Measurements from ENCODE around the gene VPS4B. TPM values are rescaled to one million over a fixed set of nuclear protein-coding genes. Genes with fewer than 3 reads are reported as not detected.

The VPS4B gene
- total RNA-seq, 1 experiment from 2014 or later = 44.7 TPM

GRCh38 chr18:63395503-63395902 is 26.8 kb downstream of the VPS4B start:
- Histone ChIP-seq H3K4me3 (ENCODE audit: low read length) (no peak overlapping the region), H4K20me1 (ENCODE audit: low read length) (no peaks in the 10 kb centered on the region), H3K9me2 (replicated peaks; ENCODE audit: low read length) (no peaks in the 10 kb centered on the region), H3F3A (ENCODE audit: low read length, unreplicated experiment) (no peaks in the 10 kb centered on the region), H2AFZ (ENCODE audit: low read length) (no peak overlapping the region), H3K27me3 (ENCODE audit: low read length) (no peaks in the 10 kb centered on the region), H3K27ac (ENCODE audit: low read length) (no peak overlapping the region), H3K4me1 (ENCODE audit: insufficient read depth, low read length) (no peaks in the 10 kb centered on the region), H3K36me3 (ENCODE audit: low read depth, low read length) (peaks cover 47% of the 10 kb centered on the region), H3K9ac (ENCODE audit: low read length) (no peak overlapping the region), H3K4me2 (ENCODE audit: low read length) (no peak overlapping the region), H3K79me2 (ENCODE audit: low read length) (no peaks in the 10 kb centered on the region), H3K9me3 (ENCODE audit: low read length) (no peaks in the 10 kb centered on the region)
- DNase-seq (no peak), ATAC-seq (no peak)
- no peak for TF ChIP-seq EZH2 (IDR thresholded peaks at IDR 0.05; ENCODE audit: low read length, unreplicated experiment)
- no peak for TF ChIP-seq EZH2phosphoT487 (IDR thresholded peaks at IDR 0.05; ENCODE audit: borderline replicate concordance, low read length)
- no TSS peak for BruUV-seq (replicated peaks)
- ChIA-PET CTCF (no interaction called here), POLR2A (ENCODE audit: unreplicated experiment) (interaction anchor here (0.7 kb wide), 1 partner anchor 18 kb away, joined by 3 read pairs; no protein-coding TSS in a partner anchor)
- intact Hi-C loops (cut with micrococcal nuclease) = no loop called here

GRCh38 chr18:63394954-63395353 is 27.3 kb downstream of the VPS4B start:
- Histone ChIP-seq H3K79me2 (ENCODE audit: low read length) (no peaks in the 10 kb centered on the region), H3K9ac (ENCODE audit: low read length) (no peak overlapping the region), H3K27ac (ENCODE audit: low read length) (no peak overlapping the region), H3K27me3 (ENCODE audit: low read length) (no peaks in the 10 kb centered on the region), H3K4me1 (ENCODE audit: insufficient read depth, low read length) (no peaks in the 10 kb centered on the region), H3K4me3 (ENCODE audit: low read length) (no peak overlapping the region), H2AFZ (ENCODE audit: low read length) (no peak overlapping the region), H3K9me3 (ENCODE audit: low read length) (no peaks in the 10 kb centered on the region), H4K20me1 (ENCODE audit: low read length) (no peaks in the 10 kb centered on the region), H3F3A (ENCODE audit: low read length, unreplicated experiment) (no peaks in the 10 kb centered on the region), H3K36me3 (ENCODE audit: low read depth, low read length) (peaks cover 44% of the 10 kb centered on the region), H3K4me2 (ENCODE audit: low read length) (no peak overlapping the region), H3K9me2 (replicated peaks; ENCODE audit: low read length) (no peaks in the 10 kb centered on the region)
- ChIA-PET CTCF (no interaction called here), POLR2A (ENCODE audit: unreplicated experiment) (interaction anchor here (0.7 kb wide), 1 partner anchor 18 kb away, joined by 3 read pairs; no protein-coding TSS in a partner anchor)
- intact Hi-C loops (cut with micrococcal nuclease) = no loop called here
- no peak for TF ChIP-seq EZH2 (IDR thresholded peaks at IDR 0.05; ENCODE audit: low read length, unreplicated experiment)
- no peak for TF ChIP-seq EZH2phosphoT487 (IDR thresholded peaks at IDR 0.05; ENCODE audit: borderline replicate concordance, low read length)
- TF ChIP-seq, protein P1, sequence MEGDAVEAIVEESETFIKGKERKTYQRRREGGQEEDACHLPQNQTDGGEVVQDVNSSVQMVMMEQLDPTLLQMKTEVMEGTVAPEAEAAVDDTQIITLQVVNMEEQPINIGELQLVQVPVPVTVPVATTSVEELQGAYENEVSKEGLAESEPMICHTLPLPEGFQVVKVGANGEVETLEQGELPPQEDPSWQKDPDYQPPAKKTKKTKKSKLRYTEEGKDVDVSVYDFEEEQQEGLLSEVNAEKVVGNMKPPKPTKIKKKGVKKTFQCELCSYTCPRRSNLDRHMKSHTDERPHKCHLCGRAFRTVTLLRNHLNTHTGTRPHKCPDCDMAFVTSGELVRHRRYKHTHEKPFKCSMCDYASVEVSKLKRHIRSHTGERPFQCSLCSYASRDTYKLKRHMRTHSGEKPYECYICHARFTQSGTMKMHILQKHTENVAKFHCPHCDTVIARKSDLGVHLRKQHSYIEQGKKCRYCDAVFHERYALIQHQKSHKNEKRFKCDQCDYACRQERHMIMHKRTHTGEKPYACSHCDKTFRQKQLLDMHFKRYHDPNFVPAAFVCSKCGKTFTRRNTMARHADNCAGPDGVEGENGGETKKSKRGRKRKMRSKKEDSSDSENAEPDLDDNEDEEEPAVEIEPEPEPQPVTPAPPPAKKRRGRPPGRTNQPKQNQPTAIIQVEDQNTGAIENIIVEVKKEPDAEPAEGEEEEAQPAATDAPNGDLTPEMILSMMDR (conservative IDR thresholded peaks at IDR 0.05; ENCODE audit: low read depth, low read length) = no peak
- DNase-seq (no peak), ATAC-seq (no peak)
- BruUV-seq (replicated peaks) = no TSS peak

GRCh38 chr18:63387861-63388260 is 34.4 kb downstream of the VPS4B start:
- Histone ChIP-seq H3K9ac (ENCODE audit: low read length) (no peak overlapping the region), H3F3A (ENCODE audit: low read length, unreplicated experiment) (no peaks in the 10 kb centered on the region), H3K79me2 (ENCODE audit: low read length) (no peaks in the 10 kb centered on the region), H4K20me1 (ENCODE audit: low read length) (no peaks in the 10 kb centered on the region), H3K4me2 (ENCODE audit: low read length) (no peak overlapping the region), H3K36me3 (ENCODE audit: low read depth, low read length) (peaks cover 11% of the 10 kb centered on the region), H3K27me3 (ENCODE audit: low read length) (no peaks in the 10 kb centered on the region), H3K27ac (ENCODE audit: low read length) (no peak overlapping the region), H3K9me3 (ENCODE audit: low read length) (no peaks in the 10 kb centered on the region), H3K4me3 (ENCODE audit: low read length) (no peak overlapping the region), H2AFZ (ENCODE audit: low read length) (no peak overlapping the region), H3K4me1 (ENCODE audit: insufficient read depth, low read length) (no peaks in the 10 kb centered on the region), H3K9me2 (replicated peaks; ENCODE audit: low read length) (no peaks in the 10 kb centered on the region)
- ChIA-PET POLR2A (ENCODE audit: unreplicated experiment) (no interaction called here), CTCF (no interaction called here)
- no peak for ATAC-seq
- no peak for DNase-seq
- BruUV-seq (replicated peaks) = no TSS peak
- intact Hi-C loops (cut with micrococcal nuclease) = no loop called here
- no peak for TF ChIP-seq EZH2 (IDR thresholded peaks at IDR 0.05; ENCODE audit: low read length, unreplicated experiment)
- TF ChIP-seq, protein P1 (conservative IDR thresholded peaks at IDR 0.05; ENCODE audit: low read depth, low read length) = no peak
- no peak for TF ChIP-seq EZH2phosphoT487 (IDR thresholded peaks at IDR 0.05; ENCODE audit: borderline replicate concordance, low read length)

All from PC-3 (cell line).